Suprapubic skin (tissue), 4 donors: ENCODE results near the gene SCRN2.

Experiments
- EP300 ChIP-seq: sonication (generic); formaldehyde crosslinking; IDR thresholded peaks from one replicate; pipeline ENCODE4 v1.6.1; 2017; ENCODE audit warnings: antibody characterized with exemption
- POLR2A ChIP-seq, 2 donors: fragments of 450-650 bp; IDR thresholded peaks; one replicate each; pipeline ENCODE4 v1.6.1; 2017; ENCODE audit warnings: antibody characterized with exemption in 2 of 2, mild to moderate bottlenecking in 2 of 2, moderate library complexity in 2 of 2
- POLR2AphosphoS5 ChIP-seq, 3 donors: sonication (generic); formaldehyde crosslinking; IDR thresholded peaks; one replicate each; pipeline ENCODE4 v1.6.1; 2017; ENCODE audit warnings: antibody characterized with exemption in 3 of 3
- TF ChIP-seq, protein P1 (sequence below), 2 donors: fragments of 200-600 bp in 1 of 2; fragments of 450-650 bp in 1 of 2; sonication (generic) in 1 of 2; IDR thresholded peaks; one replicate each; pipeline ENCODE4 v1.5.1; 2016 to 2019; ENCODE audit warnings: antibody characterized with exemption in 2 of 2, mild to moderate bottlenecking in 1 of 2, moderate library complexity in 1 of 2

GRCh38 chr17:47810200-47810821 lies 30.8 kb downstream of the SCRN2 start:
- no peak for TF ChIP-seq POLR2AphosphoS5 (IDR thresholded peaks at IDR 0.05)
- no peak for TF ChIP-seq POLR2A (IDR thresholded peaks at IDR 0.05)
- TF ChIP-seq, protein P1, sequence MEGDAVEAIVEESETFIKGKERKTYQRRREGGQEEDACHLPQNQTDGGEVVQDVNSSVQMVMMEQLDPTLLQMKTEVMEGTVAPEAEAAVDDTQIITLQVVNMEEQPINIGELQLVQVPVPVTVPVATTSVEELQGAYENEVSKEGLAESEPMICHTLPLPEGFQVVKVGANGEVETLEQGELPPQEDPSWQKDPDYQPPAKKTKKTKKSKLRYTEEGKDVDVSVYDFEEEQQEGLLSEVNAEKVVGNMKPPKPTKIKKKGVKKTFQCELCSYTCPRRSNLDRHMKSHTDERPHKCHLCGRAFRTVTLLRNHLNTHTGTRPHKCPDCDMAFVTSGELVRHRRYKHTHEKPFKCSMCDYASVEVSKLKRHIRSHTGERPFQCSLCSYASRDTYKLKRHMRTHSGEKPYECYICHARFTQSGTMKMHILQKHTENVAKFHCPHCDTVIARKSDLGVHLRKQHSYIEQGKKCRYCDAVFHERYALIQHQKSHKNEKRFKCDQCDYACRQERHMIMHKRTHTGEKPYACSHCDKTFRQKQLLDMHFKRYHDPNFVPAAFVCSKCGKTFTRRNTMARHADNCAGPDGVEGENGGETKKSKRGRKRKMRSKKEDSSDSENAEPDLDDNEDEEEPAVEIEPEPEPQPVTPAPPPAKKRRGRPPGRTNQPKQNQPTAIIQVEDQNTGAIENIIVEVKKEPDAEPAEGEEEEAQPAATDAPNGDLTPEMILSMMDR (IDR thresholded peaks at IDR 0.05): no peak
- TF ChIP-seq EP300: no peak
